Measurements from ENCODE around the gene TAF5L. TPM values are rescaled to one million over a fixed set of nuclear protein-coding genes. Genes with fewer than 3 reads are reported as not detected.
"Not testable (repeated sequence)": the region's sequence is repeated elsewhere in the genome, so short reads cannot be mapped to it uniquely, and the experiment has no call there.

Gene TAF5L
- total RNA-seq, 1 donor from 2014 or later = 18.8 TPM

DNA sequence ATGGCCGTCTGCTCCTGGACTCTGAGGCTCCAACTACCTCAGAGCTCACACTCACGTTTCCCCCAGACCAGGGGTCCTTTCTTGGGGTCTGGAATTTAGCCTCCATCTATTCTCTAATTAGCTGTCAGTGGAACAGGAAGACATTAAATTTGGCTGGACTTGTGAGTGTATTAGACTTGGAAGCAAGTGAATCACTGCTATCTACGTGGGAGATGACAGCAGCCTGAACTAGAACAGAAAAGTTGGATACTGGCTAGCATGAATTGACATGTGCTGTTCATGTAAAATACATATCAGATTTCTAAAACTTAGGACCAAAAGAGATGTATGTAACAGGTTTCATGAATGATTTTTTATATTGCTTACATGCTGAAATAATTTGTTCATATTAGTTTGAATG is 28.0 kb downstream of the TAF5L start:
- H3K9me3 Mint-ChIP-seq (ENCODE audit: low read depth) = no peaks in the 10 kb centered on the region
- TF ChIP-seq, protein P1, sequence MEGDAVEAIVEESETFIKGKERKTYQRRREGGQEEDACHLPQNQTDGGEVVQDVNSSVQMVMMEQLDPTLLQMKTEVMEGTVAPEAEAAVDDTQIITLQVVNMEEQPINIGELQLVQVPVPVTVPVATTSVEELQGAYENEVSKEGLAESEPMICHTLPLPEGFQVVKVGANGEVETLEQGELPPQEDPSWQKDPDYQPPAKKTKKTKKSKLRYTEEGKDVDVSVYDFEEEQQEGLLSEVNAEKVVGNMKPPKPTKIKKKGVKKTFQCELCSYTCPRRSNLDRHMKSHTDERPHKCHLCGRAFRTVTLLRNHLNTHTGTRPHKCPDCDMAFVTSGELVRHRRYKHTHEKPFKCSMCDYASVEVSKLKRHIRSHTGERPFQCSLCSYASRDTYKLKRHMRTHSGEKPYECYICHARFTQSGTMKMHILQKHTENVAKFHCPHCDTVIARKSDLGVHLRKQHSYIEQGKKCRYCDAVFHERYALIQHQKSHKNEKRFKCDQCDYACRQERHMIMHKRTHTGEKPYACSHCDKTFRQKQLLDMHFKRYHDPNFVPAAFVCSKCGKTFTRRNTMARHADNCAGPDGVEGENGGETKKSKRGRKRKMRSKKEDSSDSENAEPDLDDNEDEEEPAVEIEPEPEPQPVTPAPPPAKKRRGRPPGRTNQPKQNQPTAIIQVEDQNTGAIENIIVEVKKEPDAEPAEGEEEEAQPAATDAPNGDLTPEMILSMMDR (IDR thresholded peaks at IDR 0.05) = no peak
- no peak for DNase-seq (ENCODE audit: low spot score)
- peaks cover 34% of the 10 kb centered on the region for H3K36me3 Mint-ChIP-seq (ENCODE audit: low read depth)
- peaks cover 39% of the 10 kb centered on the region for H3K4me1 Mint-ChIP-seq (ENCODE audit: low read depth)
- H3K27me3 Mint-ChIP-seq (ENCODE audit: low read depth) = no peaks in the 10 kb centered on the region
- peak overlapping the region; percentile 61 for H3K4me3 Mint-ChIP-seq (ENCODE audit: unreplicated experiment)
- H3K27ac Mint-ChIP-seq (ENCODE audit: unreplicated experiment) = peak overlapping the region; percentile 98

DNA sequence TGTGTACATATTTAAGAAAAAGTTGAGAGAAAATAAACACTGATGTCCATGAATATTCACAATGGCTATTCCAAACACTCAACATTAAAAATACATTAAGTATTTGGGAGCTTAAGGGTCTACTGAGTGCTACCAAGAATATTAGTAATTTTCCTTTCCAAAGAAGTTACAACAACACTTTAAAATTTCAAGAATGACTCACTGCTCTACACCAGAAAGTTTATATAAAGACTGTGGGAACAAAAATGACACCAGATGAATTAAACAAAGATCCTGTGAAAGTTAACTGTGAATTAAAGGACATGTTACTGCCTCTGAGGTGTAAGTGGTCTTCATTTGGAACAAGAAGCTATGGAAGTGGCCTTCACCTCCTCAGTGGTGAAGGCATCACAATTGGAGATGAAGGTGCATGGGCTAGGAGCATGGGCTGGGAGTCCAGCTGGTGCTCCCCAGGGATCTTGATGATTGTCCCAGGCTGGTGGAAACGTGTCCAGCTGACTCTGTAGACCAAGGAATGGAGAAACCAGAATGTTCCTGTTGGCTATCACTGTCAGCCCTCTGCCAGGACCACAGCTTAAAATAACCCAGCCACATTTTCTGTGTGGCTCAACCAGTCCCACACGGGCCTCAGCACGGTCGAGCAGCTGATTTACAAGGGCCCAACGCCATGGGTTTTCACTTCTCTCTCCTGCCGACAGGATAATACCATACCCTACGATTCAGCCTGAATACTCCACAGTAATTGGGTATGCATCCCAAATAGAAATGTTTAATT is 28.8 kb downstream of the TAF5L start:
- peak overlapping the region; percentile 98 for H3K27ac Mint-ChIP-seq (ENCODE audit: unreplicated experiment)
- TF ChIP-seq, protein P1 (IDR thresholded peaks at IDR 0.05) = no peak
- H3K27me3 Mint-ChIP-seq (ENCODE audit: low read depth) = no peaks in the 10 kb centered on the region
- peaks cover 29% of the 10 kb centered on the region for H3K36me3 Mint-ChIP-seq (ENCODE audit: low read depth)
- peaks cover 39% of the 10 kb centered on the region for H3K4me1 Mint-ChIP-seq (ENCODE audit: low read depth)
- no peak for DNase-seq (ENCODE audit: low spot score)
- no peaks in the 10 kb centered on the region for H3K9me3 Mint-ChIP-seq (ENCODE audit: low read depth)
- peak overlapping the region; percentile 22 for H3K4me3 Mint-ChIP-seq (ENCODE audit: unreplicated experiment)

DNA sequence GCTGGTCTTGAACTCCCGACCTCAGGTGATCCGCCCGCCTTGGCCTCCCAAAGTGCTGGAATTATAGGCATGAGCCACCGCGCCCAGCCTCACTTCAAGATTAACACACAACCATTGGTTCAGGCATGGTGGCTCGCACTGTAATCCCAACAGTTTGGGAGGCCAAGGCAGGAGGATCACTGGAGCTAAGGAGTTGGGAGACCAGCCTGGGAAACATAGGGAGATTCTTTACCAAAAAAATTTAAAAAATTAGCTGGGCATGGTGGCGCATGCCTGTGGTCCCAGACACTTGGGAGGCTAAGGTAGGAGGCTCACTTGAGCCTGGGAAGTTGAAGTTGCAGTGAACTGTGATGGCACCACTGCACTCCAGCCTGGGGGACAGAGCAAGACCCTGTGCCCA is 30.0 kb downstream of the TAF5L start:
- peaks cover 19% of the 10 kb centered on the region for H3K36me3 Mint-ChIP-seq (ENCODE audit: low read depth)
- not testable (repeated sequence) for H3K4me3 Mint-ChIP-seq (ENCODE audit: unreplicated experiment); H3K27me3 Mint-ChIP-seq (ENCODE audit: low read depth); DNase-seq (ENCODE audit: low spot score); H3K9me3 Mint-ChIP-seq (ENCODE audit: low read depth)
- H3K4me1 Mint-ChIP-seq (ENCODE audit: low read depth) = peaks cover 39% of the 10 kb centered on the region
- H3K27ac Mint-ChIP-seq (ENCODE audit: unreplicated experiment) = peak overlapping the region; percentile 98

DNA sequence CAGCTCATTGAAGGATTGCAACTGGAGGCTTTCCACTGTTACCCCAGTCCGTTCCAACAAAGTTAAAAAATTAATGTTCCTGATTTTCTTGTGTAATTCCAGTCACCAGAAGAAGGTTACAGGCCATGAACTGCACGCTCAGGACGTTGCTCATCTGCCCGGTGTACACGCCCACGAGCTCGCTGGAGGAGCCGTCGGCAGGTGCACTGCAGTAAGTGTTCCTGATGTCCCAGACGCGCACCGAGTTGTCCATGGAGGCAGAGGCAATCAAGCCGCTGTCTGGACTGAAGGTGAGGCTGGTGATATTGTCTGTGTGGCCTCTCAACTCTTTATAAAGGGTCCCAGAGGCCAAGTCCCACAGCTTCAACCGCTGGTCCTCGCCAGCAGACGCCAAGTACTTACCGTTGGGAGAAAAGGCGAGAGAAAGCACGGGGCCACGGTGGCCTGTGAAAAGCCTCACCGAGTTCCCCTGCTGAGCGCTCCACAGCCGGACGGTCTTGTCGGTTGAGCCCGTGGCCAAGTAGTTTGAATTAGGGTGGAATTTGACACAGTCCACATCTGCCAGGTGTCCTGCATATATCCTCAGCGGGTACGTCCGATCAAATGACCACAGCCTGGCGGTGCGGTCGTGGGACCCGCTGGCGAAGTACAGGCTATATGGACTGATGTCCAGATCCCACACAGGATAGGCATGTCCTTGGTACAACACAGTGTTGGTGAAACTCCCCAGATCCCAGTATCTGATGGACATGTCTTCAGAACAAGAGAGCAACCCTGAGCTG is 31.5 kb downstream of the TAF5L start:
- no peak for DNase-seq (ENCODE audit: low spot score)
- peaks cover 38% of the 10 kb centered on the region for H3K4me1 Mint-ChIP-seq (ENCODE audit: low read depth)
- peaks cover 15% of the 10 kb centered on the region for H3K36me3 Mint-ChIP-seq (ENCODE audit: low read depth)
- H3K27ac Mint-ChIP-seq (ENCODE audit: unreplicated experiment) = peak overlapping the region; percentile 65
- H3K9me3 Mint-ChIP-seq (ENCODE audit: low read depth) = no peaks in the 10 kb centered on the region
- H3K27me3 Mint-ChIP-seq (ENCODE audit: low read depth) = no peaks in the 10 kb centered on the region
- TF ChIP-seq, protein P1 (IDR thresholded peaks at IDR 0.05) = no peak
- no peak overlapping the region for H3K4me3 Mint-ChIP-seq (ENCODE audit: unreplicated experiment)

DNA sequence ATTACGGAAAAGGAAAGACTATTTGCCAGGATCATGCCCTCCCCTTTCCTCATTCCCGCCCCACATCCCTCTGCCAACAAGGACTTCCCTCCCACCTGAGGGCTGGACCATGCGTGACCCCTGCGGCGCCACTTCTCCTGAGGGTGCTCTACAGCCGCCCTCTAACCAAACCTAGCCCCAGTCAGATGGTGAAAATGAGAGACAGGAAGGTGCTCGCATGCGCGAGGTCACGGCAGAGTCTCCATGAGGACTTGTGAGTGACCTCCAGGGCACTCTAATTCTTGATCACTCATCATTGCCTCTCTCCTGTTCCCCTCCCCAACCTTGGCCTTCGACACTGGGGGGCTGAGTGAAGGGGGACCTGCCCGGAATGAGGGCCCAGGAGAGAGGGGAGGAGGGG is 32.1 kb downstream of the TAF5L start:
- peaks cover 15% of the 10 kb centered on the region for H3K36me3 Mint-ChIP-seq (ENCODE audit: low read depth)
- no peaks in the 10 kb centered on the region for H3K9me3 Mint-ChIP-seq (ENCODE audit: low read depth)
- H3K4me3 Mint-ChIP-seq (ENCODE audit: unreplicated experiment) = no peak overlapping the region

More for the DNA sequence above, 32.1 kb downstream of the TAF5L start:
- TF ChIP-seq, protein P1 (IDR thresholded peaks at IDR 0.05) = no peak
- Mint-ChIP-seq H3K27me3 (ENCODE audit: low read depth) (no peaks in the 10 kb centered on the region), H3K27ac (ENCODE audit: unreplicated experiment) (peak overlapping the region; percentile 17), H3K4me1 (ENCODE audit: low read depth) (peaks cover 31% of the 10 kb centered on the region)
- DNase-seq (ENCODE audit: low spot score) = no peak
